ENCODE results near the gene COBL.

The COBL gene

GRCh38 chr7:51020944-51021343, 295.7 kb downstream of the COBL start:
- DNase-seq (ENCODE audit: low spot score) = no peak

GRCh38 chr7:51019891-51020870, 296.4 kb downstream of the COBL start:
- no peak for DNase-seq (ENCODE audit: low spot score)

GRCh38 chr7:51019191-51019844, 297.3 kb downstream of the COBL start:
- DNase-seq (ENCODE audit: low spot score) = no peak

- DNase-seq (ENCODE audit: low spot score) = no peak
Measured at GRCh38 chr7:51017576-51018535, 298.8 kb downstream of the COBL start.

GRCh38 chr7:51016546-51016945, 300.1 kb downstream of the COBL start:
- no peak for DNase-seq (ENCODE audit: low spot score)

- no peak for DNase-seq (ENCODE audit: low spot score)
Measured at GRCh38 chr7:51015581-51015980, 301.0 kb downstream of the COBL start.

- no peak for DNase-seq (ENCODE audit: low spot score)
Measured at GRCh38 chr7:51014811-51015210, 301.8 kb downstream of the COBL start.

- no peak for DNase-seq (ENCODE audit: low spot score)
Measured at GRCh38 chr7:51013861-51014511, 302.6 kb downstream of the COBL start.

GRCh38 chr7:51013218-51013786, 303.3 kb downstream of the COBL start:
- no peak for DNase-seq (ENCODE audit: low spot score)

GRCh38 chr7:51012569-51013217, 303.9 kb downstream of the COBL start:
- no peak for DNase-seq (ENCODE audit: low spot score)

- no peak for DNase-seq (ENCODE audit: low spot score)
Measured at GRCh38 chr7:51011710-51012350, 304.8 kb downstream of the COBL start.

- DNase-seq (ENCODE audit: low spot score) = no peak
Measured at GRCh38 chr7:51010534-51010933, 306.1 kb downstream of the COBL start.

- DNase-seq (ENCODE audit: low spot score) = no peak
Measured at GRCh38 chr7:51009716-51010496, 306.7 kb downstream of the COBL start.

- DNase-seq (ENCODE audit: low spot score) = no peak
Measured at GRCh38 chr7:51007551-51008505, 308.8 kb downstream of the COBL start.

GRCh38 chr7:51006483-51007235, 309.9 kb downstream of the COBL start:
- no peak for DNase-seq (ENCODE audit: low spot score)

- no peak for DNase-seq (ENCODE audit: low spot score)
Measured at GRCh38 chr7:51005074-51005473, 311.5 kb downstream of the COBL start.

- peak; percentile 49 for DNase-seq (ENCODE audit: low spot score)
Measured at GRCh38 chr7:51000956-51001355, 315.7 kb downstream of the COBL start.
